OCI-M2 (cell line): Measurements from ENCODE around the gene CANT1.

Experiments used
- DNase-seq: peaks from one replicate; lab custom pipeline; 2025; ENCODE audit not compliant: unreplicated experiment; lab: John Stamatoyannopoulos, UW

CANT1 gene

GRCh38 chr17:78979780-78980623 is 29.6 kb downstream of the CANT1 start, which contains the start of gene LGALS3BP:
Gene LGALS3BP (minus strand): TSS chr17:78979923. CDS start chr17:78977191, 2,732 bp downstream.
- DNase-seq = no peak

- no peak for DNase-seq
Measured at GRCh38 chr17:78977997-78978973, 31.3 kb downstream of the CANT1 start.

DNA sequence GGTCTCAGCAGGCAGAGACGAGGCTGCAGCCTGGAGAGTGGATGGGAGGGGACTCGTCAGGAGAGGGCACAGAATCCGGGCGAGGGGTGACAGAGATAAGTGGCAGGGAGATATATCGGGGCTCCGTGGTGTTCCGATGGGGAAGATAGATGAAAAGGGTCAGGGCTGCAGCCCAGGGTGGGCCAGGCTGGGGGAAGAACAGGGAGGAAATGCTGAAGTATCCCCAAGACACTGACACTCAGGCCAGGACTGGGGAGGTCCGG is 32.0 kb downstream of the CANT1 start:
- no peak for DNase-seq

DNA sequence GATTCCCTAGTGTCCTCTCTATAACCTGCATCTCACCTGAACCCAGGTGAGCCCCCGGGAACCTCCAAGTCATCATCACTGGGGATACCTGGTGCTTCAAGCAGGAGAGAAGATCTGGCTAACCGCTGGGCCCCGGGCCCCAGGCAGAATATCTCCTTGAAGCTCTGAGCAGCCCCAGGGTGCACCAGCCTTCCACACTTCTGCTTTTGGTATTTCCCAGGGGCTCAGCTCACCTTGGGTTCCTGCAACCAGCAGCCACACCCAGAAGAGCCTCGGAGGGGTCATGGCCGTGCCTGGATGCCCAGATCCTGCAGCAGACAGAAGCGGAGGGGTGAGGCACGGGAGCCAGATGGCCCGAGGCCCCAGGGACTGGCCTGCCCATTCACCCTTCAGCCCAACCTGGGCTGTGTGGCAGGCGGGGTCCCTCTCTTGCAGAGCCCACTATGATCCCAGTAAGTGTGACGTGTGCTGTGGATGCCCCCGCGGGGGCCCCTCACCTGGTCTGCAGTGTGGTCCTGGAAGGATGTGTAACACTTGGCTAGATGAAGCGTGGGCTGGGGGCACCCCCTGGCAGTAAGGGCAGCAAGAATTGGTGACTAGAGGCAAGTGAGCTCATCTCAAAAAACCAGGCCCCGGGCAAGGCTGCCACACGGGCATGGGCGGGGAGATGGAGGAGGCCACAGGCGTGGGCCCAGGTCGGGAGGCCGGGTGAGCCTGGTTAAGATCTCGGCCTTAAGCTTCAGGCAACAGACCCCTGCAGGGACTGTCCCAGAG is 32.5 kb downstream of the CANT1 start:
- no peak for DNase-seq

DNA sequence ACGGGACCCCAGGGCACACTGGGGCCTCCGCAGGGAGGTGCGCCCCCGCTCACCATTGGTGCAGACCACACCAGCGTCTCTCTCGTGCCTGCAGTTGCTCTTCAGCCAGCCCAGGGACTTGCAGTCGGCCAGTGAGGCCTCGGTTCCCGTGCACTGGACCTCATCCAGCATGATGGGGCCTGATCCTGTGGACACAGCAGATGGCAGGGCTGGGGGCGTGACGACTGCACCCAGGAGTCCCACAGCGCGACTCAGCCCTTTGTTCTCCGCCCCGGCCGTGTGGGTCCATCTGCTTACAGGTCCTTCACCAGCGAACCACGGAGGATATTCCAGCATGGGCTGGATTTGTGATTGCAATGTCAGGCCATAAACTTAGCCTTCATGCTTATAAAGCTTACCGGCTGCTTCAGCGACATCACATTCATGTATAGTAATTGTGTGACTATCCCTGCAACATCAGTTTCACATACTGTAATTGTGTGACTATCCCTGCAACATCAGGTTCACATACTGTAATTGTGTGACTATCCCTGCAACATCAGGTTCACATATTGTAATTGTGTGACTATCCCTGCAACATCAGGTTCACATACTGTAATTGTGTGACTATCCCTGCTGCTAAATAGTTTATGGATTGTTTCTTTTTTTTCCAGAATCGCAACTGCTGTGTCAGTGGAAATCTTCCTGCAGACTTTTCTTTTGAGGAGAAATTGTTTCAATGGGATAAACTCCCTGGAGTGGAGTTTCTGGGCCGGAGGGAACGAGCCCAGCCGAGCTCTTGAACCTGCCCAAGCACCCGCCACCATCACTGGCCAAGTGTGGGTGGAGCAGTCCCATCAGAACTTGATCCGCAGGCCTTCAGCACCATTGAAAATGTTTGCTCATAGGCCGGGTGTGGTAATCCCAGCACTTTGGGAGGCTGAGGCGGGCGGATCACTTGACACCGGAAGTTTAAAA is 34.7 kb downstream of the CANT1 start:
- no peak for DNase-seq

- no peak for DNase-seq
Measured at GRCh38 chr17:78973792-78974520, 35.6 kb downstream of the CANT1 start.

- DNase-seq = no peak
Measured at GRCh38 chr17:78973196-78973595, 36.4 kb downstream of the CANT1 start.

DNA sequence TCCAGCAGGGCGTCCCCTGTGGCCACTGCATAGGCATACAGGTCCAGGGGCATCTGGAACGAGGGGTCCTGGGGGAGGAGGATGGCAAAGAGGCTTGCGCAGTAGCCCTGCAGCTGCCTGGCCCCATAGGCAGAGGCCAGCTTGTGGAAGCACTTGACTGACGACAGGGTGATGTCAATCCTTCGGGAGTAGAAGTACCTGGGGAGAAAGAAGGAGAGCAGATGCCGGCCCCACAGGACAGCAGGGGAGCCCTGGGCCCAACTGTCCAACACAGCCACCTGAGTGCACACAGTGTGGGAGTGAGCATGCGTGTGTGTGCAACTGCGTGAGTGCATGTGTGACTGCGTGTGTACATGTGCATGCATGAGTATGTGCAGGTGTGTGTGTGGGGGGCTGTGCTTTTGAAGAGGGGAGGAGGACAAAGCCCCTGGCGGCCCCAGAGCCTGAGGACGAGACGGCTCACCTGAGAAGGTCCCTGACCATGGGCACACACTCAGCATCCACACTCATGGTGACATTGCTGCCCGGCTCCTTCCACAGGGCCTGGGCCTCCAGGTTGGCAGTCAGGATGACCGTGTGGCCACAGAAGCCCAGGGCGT is 37.0 kb downstream of the CANT1 start:
- DNase-seq = no peak

GRCh38 chr17:78971756-78972506 is 37.6 kb downstream of the CANT1 start:
- no peak for DNase-seq

GRCh38 chr17:78970834-78971755 is 38.5 kb downstream of the CANT1 start:
- DNase-seq = no peak

GRCh38 chr17:78969865-78970264 is 39.7 kb downstream of the CANT1 start:
- DNase-seq = no peak

GRCh38 chr17:78967782-78968362 is 41.7 kb downstream of the CANT1 start:
- no peak for DNase-seq

DNA sequence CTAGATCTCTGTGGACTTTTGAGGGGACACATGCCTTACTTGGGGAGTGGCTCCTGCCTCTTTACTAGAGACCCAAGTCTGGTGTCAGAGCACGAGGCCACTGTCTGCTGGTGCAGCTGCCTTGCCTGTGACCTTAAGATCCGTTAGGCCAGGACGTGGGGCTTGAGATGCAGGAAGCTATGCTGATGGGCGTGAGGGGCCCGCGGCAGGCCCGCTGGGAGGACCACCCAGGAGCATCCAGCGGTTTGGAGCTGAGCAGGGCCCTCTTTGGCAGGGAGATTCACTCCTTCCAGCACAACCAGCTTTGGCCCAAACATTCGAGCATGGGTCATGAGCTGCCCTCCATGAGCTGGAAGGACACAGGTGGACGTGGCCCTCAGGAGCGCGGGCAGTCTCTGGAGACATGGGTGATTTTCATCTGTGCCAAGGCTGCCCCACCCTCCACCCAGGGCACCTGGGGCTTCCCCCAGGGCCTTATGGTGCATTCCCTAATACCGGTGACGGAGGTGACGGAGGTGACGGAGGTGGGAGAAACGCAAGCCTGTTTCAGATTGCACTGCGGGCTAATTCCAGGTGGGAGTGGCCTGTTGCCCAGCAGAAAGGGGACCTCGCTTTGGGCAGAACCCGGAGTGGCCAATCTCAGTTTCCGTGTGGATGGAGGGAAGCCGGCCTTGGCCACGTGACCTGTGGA is 42.5 kb downstream of the CANT1 start:
- DNase-seq = no peak

DNA sequence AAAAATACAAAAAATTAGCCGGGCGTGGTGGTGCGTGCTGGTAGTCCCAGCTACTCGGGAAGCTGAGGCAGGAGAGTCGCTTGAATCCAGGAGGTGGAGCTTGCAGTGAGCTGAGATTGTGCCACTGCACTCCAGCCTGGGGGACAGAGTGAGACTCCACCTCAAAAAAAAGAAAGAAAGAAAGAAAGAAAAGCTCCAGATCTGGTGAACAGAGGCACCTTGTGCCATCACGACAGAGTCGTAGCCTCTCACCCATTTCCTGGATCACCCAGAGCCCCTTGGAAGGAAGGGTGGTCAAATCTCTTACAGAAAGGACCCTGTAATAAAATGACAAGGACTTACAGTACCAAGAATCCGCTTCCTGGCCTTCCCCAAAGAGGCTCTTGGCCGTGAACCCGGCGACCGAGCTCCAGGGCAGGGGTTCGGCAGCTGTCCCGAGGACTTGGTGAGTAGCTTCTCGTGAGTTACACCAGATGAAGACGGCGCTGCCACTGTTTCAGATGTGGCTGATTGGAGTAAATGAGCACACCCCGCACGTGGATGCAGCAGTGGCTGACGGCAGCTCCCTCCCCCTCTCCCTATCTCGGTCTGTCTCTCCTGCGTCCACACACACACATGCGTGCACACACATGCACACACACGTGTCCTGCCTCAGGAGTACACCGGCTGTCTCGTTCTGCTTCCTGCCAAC is 43.3 kb downstream of the CANT1 start:
- no peak for DNase-seq

- no peak for DNase-seq
Measured at GRCh38 chr17:78965491-78965924, 44.1 kb downstream of the CANT1 start.

DNA sequence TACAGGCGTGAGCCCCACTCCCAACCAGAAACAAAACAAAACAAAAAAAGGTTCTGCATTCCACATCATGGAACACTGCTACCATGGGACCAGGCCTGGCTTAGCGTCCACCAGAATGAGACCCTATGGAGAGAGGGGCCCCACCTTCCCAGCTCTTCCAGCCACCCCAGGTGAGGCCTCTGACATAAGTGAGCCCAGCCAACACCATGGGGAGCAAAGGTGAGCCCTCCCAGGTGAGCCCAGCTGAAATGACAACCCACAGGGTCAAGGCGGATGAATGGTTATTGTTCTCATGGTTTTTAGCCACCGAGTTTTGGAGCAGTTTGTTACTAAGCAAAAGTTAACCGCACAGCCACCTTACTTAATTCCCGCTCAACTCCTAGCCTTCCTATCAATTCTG is 46.2 kb downstream of the CANT1 start:
- DNase-seq = no peak
